GM04503 (cell line): Measurements from ENCODE around the gene HHAT.

ENCODE experiments used
- DNase-seq: peaks from one replicate; pipeline ENCODE4 v3.0.0-alpha.2; 2012; ENCODE audit warnings: low read depth

HHAT gene

GRCh38 chr1:210685295-210685650, 356.6 kb downstream of the HHAT start:
- no peak for DNase-seq

- no peak for DNase-seq
Measured at GRCh38 chr1:210686841-210687240, 358.1 kb downstream of the HHAT start.

- DNase-seq, result peak; percentile 21
Measured at GRCh38 chr1:210687582-210688279, 359.0 kb downstream of the HHAT start.

- DNase-seq, result no peak
Measured at GRCh38 chr1:210688512-210689234, 360.0 kb downstream of the HHAT start.

- no peak for DNase-seq
Measured at GRCh38 chr1:210689826-210690225, 361.1 kb downstream of the HHAT start.

GRCh38 chr1:210690236-210690635, 361.5 kb downstream of the HHAT start:
- DNase-seq, result no peak

GRCh38 chr1:210691039-210691610, 362.4 kb downstream of the HHAT start:
- DNase-seq, result no peak

GRCh38 chr1:210692796-210693195, 364.1 kb downstream of the HHAT start:
- DNase-seq, result no peak

- no peak for DNase-seq
Measured at GRCh38 chr1:210695026-210695425, 366.3 kb downstream of the HHAT start.

- DNase-seq, result no peak
Measured at GRCh38 chr1:210696709-210697108, 368.0 kb downstream of the HHAT start.

GRCh38 chr1:210697185-210697584, 368.5 kb downstream of the HHAT start:
- no peak for DNase-seq

GRCh38 chr1:210698661-210699060, 370.0 kb downstream of the HHAT start:
- DNase-seq, result no peak

GRCh38 chr1:210700083-210700482, 371.4 kb downstream of the HHAT start:
- DNase-seq, result no peak

GRCh38 chr1:210700511-210700910, 371.8 kb downstream of the HHAT start:
- DNase-seq, result no peak

GRCh38 chr1:210702506-210702905, 373.8 kb downstream of the HHAT start:
- no peak for DNase-seq

- DNase-seq, result no peak
Measured at GRCh38 chr1:210703593-210703992, 374.9 kb downstream of the HHAT start.

- no peak for DNase-seq
Measured at GRCh38 chr1:210705086-210705485, 376.4 kb downstream of the HHAT start.

- no peak for DNase-seq
Measured at GRCh38 chr1:210706246-210706645, 377.5 kb downstream of the HHAT start.

- DNase-seq, result no peak
Measured at GRCh38 chr1:210707300-210708240, 378.9 kb downstream of the HHAT start.

GRCh38 chr1:210709701-210710100, 381.0 kb downstream of the HHAT start:
- DNase-seq, result no peak

GRCh38 chr1:210711825-210712612, 383.3 kb downstream of the HHAT start:
- DNase-seq, result no peak
